SIG-M5 (cell line): ENCODE results near the gene RNF113A.
"Not testable (repeated sequence)": the region's sequence is repeated elsewhere in the genome, so short reads cannot be mapped to it uniquely, and the experiment has no call there.

Experiments used
- DNase-seq: peaks from one replicate; lab custom pipeline; 2025; lab: John Stamatoyannopoulos, UW

RNF113A gene

GRCh38 chrX:119871599-119872395 is at the start of gene RNF113A, which contains the start of gene NDUFA1:
Gene RNF113A (minus strand): TSS chrX:119871733. CDS start chrX:119871613, 120 bp downstream.
Gene NDUFA1 (plus strand): TSS chrX:119871832. CDS start chrX:119871912, 80 bp downstream.
- DNase-seq = peak; percentile 77

- no peak for DNase-seq
Observed at GRCh38 chrX:119919835-119920585, 48.5 kb upstream of the RNF113A start.

- DNase-seq = no peak
Observed at GRCh38 chrX:119917877-119918276, 46.3 kb upstream of the RNF113A start.

- DNase-seq = no peak
Observed at GRCh38 chrX:119916310-119916709, 44.8 kb upstream of the RNF113A start.

GRCh38 chrX:119900976-119901375 is 29.4 kb upstream of the RNF113A start:
- DNase-seq = no peak

- DNase-seq = peak; percentile 21
Observed at GRCh38 chrX:119899125-119899524, 27.6 kb upstream of the RNF113A start.

- no peak for DNase-seq
Observed at GRCh38 chrX:119895843-119896326, 24.4 kb upstream of the RNF113A start, which contains the start of gene AKAP14. Gene AKAP14 (plus strand): TSS chrX:119895893. CDS start chrX:119903224, 7,331 bp downstream.

- not testable (repeated sequence) for DNase-seq
Observed at GRCh38 chrX:119891961-119892692, 20.6 kb upstream of the RNF113A start.

GRCh38 chrX:119890626-119891025 is 19.1 kb upstream of the RNF113A start:
- not testable (repeated sequence) for DNase-seq

GRCh38 chrX:119887721-119888425 is 16.3 kb upstream of the RNF113A start:
- peak; percentile 8 for DNase-seq

GRCh38 chrX:119885554-119886428 is 14.3 kb upstream of the RNF113A start:
- DNase-seq = no peak

GRCh38 chrX:119880552-119881437 is 9.3 kb upstream of the RNF113A start:
- peak; percentile 6 for DNase-seq

GRCh38 chrX:119880076-119880475 is 8.5 kb upstream of the RNF113A start:
- DNase-seq = no peak

GRCh38 chrX:119878740-119879139 is 7.2 kb upstream of the RNF113A start:
- no peak for DNase-seq

GRCh38 chrX:119871245-119871598 is 311 bp downstream of the RNF113A start:
- DNase-seq = no peak

- DNase-seq = no peak
Observed at GRCh38 chrX:119870626-119871131, 854 bp downstream of the RNF113A start.

GRCh38 chrX:119853444-119853843 is 18.1 kb downstream of the RNF113A start:
- DNase-seq = no peak

- DNase-seq = peak; percentile 85
Observed at GRCh38 chrX:119852382-119853353, 18.9 kb downstream of the RNF113A start, which contains the start of gene UPF3B. Gene UPF3B (minus strand): TSS chrX:119852963. CDS start chrX:119852928, 35 bp downstream.
